ENCODE measurements around the gene CD22. TPM values are rescaled to one million over a fixed set of nuclear protein-coding genes. Genes with fewer than 3 reads are reported as not detected.

CD22 gene
- total RNA-seq, 1 experiment from 2014 or later = not detected

DNA sequence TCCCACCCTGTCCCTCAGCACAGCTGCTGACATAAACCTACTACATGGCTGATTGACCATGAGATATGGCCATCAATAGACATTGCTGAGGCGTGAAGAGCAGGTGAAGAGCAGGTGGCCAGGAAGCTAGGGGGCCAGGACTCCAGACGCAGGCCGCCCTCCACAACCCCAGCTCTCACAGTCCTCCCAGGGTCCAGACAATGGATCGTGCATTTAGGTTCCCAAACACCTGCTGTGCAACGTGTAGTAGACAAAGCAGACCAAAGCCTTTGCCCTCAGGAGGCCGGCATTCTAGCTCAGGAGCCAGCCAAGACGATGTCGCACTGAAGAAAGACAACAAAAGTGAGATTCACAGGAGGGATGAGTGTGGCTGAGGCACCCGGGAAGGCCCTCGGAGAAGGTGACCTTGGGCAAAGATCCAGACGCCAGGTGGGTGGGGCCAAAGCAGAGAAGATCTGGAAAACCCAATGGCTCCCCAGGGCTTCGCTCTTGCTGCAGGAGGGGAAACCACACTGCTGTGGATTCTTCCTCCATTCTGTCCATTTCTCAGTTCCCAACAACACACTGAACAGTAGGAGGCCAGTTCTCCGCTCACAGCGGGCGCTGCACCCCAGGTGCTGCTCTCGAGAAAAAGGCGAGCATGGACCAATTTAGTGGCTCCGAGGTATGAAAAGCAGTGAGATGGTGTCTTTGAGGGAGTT is 20.1 kb downstream of the CD22 start:
- no peaks in the 10 kb centered on the region for H3K9me3 ChIP-seq (ENCODE audit: control insufficient read depth, low read depth, low read length)

More for the DNA sequence above, 20.1 kb downstream of the CD22 start:
- no peaks in the 10 kb centered on the region for H3K27me3 ChIP-seq (ENCODE audit: insufficient read depth, low read length)
- H3K23ac ChIP-seq (ENCODE audit: insufficient read length, low read depth, low read length) = no peak overlapping the region
- no peak overlapping the region for H3K9ac ChIP-seq (ENCODE audit: extremely low read depth, insufficient read length, low read length)
- peak; percentile 37 for DNase-seq
- H2AK5ac ChIP-seq (ENCODE audit: insufficient read length, low read length) = no peak overlapping the region
- H3K4me1 ChIP-seq (ENCODE audit: insufficient read depth, low read length) = no peaks in the 10 kb centered on the region; the same call in 1 of the 2 replicates
- H3K56ac ChIP-seq (ENCODE audit: insufficient read length, low read depth, low read length) = no peak overlapping the region
- H3K18ac ChIP-seq (ENCODE audit: insufficient read length, low read depth, low read length) = no peak overlapping the region
- Mint-ChIP-seq H3K4me1 (peaks cover 9 to 19% of the 10 kb centered on the region in 2 experiments), H3K27ac (no peak overlapping the region), H3K4me3 (no peak overlapping the region; a peak in 1 of 5 replicates), H3K9me3 (no peaks in the 10 kb centered on the region), H3K27me3 (ENCODE audit: low read depth) (peaks cover 47% of the 10 kb centered on the region), H3K36me3 (ENCODE audit: insufficient read depth in 1 of 3, low read depth in 3 of 3) (no peaks in the 10 kb centered on the region; a peak in 1 of 7 replicates)
- H3K14ac ChIP-seq (ENCODE audit: insufficient read depth, low read length) = no peak overlapping the region; the same call in 1 of the 2 replicates
- no peak overlapping the region for H4K91ac ChIP-seq (ENCODE audit: insufficient read length, low read depth, low read length)
- no CpG with 5 or more reads among the region's 18 CpGs for WGBS (ENCODE audit: extremely low coverage, insufficient read length, low lambda C conversion rate)
- no peak overlapping the region for H4K8ac ChIP-seq (replicated peaks; ENCODE audit: insufficient read length, low read depth, low read length)
- H2BK5ac ChIP-seq (ENCODE audit: insufficient read length, low read length) = no peak overlapping the region
- no peak for TF ChIP-seq CTCF (conservative IDR thresholded peaks at IDR 0.05)
- no peak overlapping the region for H3K4ac ChIP-seq (ENCODE audit: low read depth, low read length)
- no peak overlapping the region for H2BK15ac ChIP-seq (ENCODE audit: low read depth, low read length)
- H2BK20ac ChIP-seq (ENCODE audit: low read depth, low read length, poor library complexity, severe bottlenecking) = no peak overlapping the region
- H4K20me1 ChIP-seq (ENCODE audit: control insufficient read depth, insufficient read depth, insufficient read length) = no peaks in the 10 kb centered on the region
- H3K27ac ChIP-seq (ENCODE audit: insufficient read length, low read depth, low read length) = no peak overlapping the region
- no peaks in the 10 kb centered on the region for H3K79me1 ChIP-seq (ENCODE audit: insufficient read depth, low read depth, low read length, poor library complexity, severe bottlenecking)
- no peak overlapping the region for H2AFZ ChIP-seq (ENCODE audit: low read length)
- H4K5ac ChIP-seq (ENCODE audit: insufficient read length, low read depth, low read length) = no peak overlapping the region
- no peak overlapping the region for H3K4me2 ChIP-seq (ENCODE audit: insufficient read depth, insufficient read length, low read length)
- H3T11ph ChIP-seq (ENCODE audit: low read length) = no peak overlapping the region
- no peak overlapping the region for H2BK12ac ChIP-seq (ENCODE audit: insufficient read length, low read depth, low read length)
- H2BK120ac ChIP-seq (ENCODE audit: low read depth, low read length, poor library complexity, severe bottlenecking) = no peak overlapping the region
- no peaks in the 10 kb centered on the region for H3K79me2 ChIP-seq (ENCODE audit: insufficient read depth, low read length)
- H3K23me2 ChIP-seq (ENCODE audit: insufficient read length, low read depth, low read length, poor library complexity, severe bottlenecking) = peaks cover 4% of the 10 kb centered on the region

Measured in H9 (cell line).